GM12878 (cell line): ENCODE measurements around the gene ATP2C2. TPM values are rescaled to one million over a fixed set of nuclear protein-coding genes. Genes with fewer than 3 reads are reported as not detected.

Source experiments
- ATAC-seq: fragments of 200-7000 bp; cut with Tn5 transposase; 3 replicates; pipeline ENCODE4 v1.9.1; 2020; ENCODE audit warnings: mild to moderate bottlenecking, moderate library complexity
- BruUV-seq: library from RNA; stranded (reverse); fragments of 400-500 nt; replicated peaks from 2 replicates; lab custom pipeline; 2021; lab: Mats Ljungman, UMichigan
- CTCF ChIA-PET: fragments of 300-600 bp; sonication (Branson Sonifier 250); formaldehyde crosslinking; extraction: SDS; loops from one replicate; lab custom pipeline; 2021; ENCODE audit warnings: inconsistent platforms; lab: Yijun Ruan, JAX
- POLR2A ChIA-PET: fragments of 350-600 bp; formaldehyde crosslinking; extraction: SDS; loops from one replicate; lab custom pipeline; 2021; ENCODE audit warnings: inconsistent platforms; lab: Charles Lee
- RAD21 ChIA-PET: fragments of 300-600 bp; sonication (Branson Sonifier 250); formaldehyde crosslinking; loops from one replicate; lab custom pipeline; 2023; ENCODE audit warnings: antibody characterized with exemption; ENCODE audit not compliant: unreplicated experiment; lab: Charles Lee
- SMC1A ChIA-PET: fragments of 300-600 bp; sonication (Branson Sonifier 250); formaldehyde crosslinking; loops from one replicate; lab custom pipeline; 2023; ENCODE audit not compliant: unreplicated experiment, uncharacterized antibody; lab: Charles Lee
- DNase-seq: peaks from one replicate; pipeline ENCODE4 v3.0.0-alpha.2; 2011; ENCODE audit warnings: low read depth, low spot score
- FAIRE-seq: peaks from 3 replicates; lab custom pipeline; 2011; peaks lifted over from hg19 to GRCh38; lab: Jason Lieb, UNC
- H2AFZ ChIP-seq: 2 replicates; pipeline ENCODE4 v1.6.0; 2011; ENCODE audit warnings: low read depth, low read length, control low read depth; ENCODE audit not compliant: control insufficient read depth
- H3K27ac ChIP-seq: 2 replicates; pipeline ENCODE4 v1.5.1; 2011; ENCODE audit warnings: control low read depth; ENCODE audit not compliant: control insufficient read depth, insufficient read depth
- H3K27me3 ChIP-seq, 2 experiments: replicated peaks in 1 of 2; 2 replicates each; pipeline versions ENCODE4 v1.6.0 to v1.6.1; 2011; ENCODE audit warnings: low read length in 1 of 2; ENCODE audit not compliant: control insufficient read depth in 2 of 2, insufficient read depth in 2 of 2
- H3K36me3 ChIP-seq, 2 experiments: 2 replicates each; pipeline ENCODE4 v1.5.1; 2011; ENCODE audit warnings: low read length in 1 of 2; ENCODE audit not compliant: control insufficient read depth in 2 of 2, insufficient read depth in 2 of 2
- H3K4me1 ChIP-seq: 2 replicates; pipeline ENCODE4 v1.6.1; 2011; ENCODE audit warnings: mild to moderate bottlenecking, low read length, moderate library complexity, mixed read lengths; ENCODE audit not compliant: control insufficient read depth, insufficient read depth
- H3K4me2 ChIP-seq: 2 replicates; pipeline ENCODE4 v1.6.0; 2011; ENCODE audit warnings: control low read depth; ENCODE audit not compliant: control insufficient read depth, insufficient read depth
- H3K4me3 ChIP-seq: fragments of 200-600 bp; sonication (generic); 2 replicates; pipeline ENCODE4 v1.5.1; 2016
- H3K79me2 ChIP-seq: 2 replicates; pipeline ENCODE4 v1.6.0; 2011; ENCODE audit warnings: low read length; ENCODE audit not compliant: control insufficient read depth, insufficient read depth
- H3K9ac ChIP-seq: 2 replicates; pipeline ENCODE4 v1.8.0; 2011; ENCODE audit warnings: low read length, control low read depth, mixed read lengths; ENCODE audit not compliant: control insufficient read depth, insufficient read depth
- H3K9me3 ChIP-seq: replicated peaks from 3 replicates; pipeline ENCODE4 v1.5.1; 2011; ENCODE audit warnings: mild to moderate bottlenecking, low read length; ENCODE audit not compliant: control insufficient read depth, insufficient read depth
- H4K20me1 ChIP-seq: 2 replicates; pipeline ENCODE4 v1.6.0; 2011; ENCODE audit not compliant: control insufficient read depth, insufficient read depth
- KAT2A ChIP-seq: conservative IDR thresholded peaks from 2 replicates; pipeline ENCODE4 v1.6.1; 2011; ENCODE audit warnings: low read depth, low read length; ENCODE audit not compliant: control insufficient read depth
- MLLT1 ChIP-seq: fragments of 450-650 bp; IDR thresholded peaks from 2 replicates; pipeline ENCODE4 v1.6.1; 2016; ENCODE audit warnings: mild to moderate bottlenecking
- WGBS: methylation state at CpG from one replicate; pipeline ENCODE4 v1.1.6; 2016; ENCODE audit warnings: low lambda C conversion rate; ENCODE audit not compliant: insufficient replicate concordance, insufficient coverage; ENCODE audit errors: missing lambda C conversion rate; 5-methylcytosine and 5-hydroxymethylcytosine counted together
- in situ Hi-C: fragments of 300-500 bp; cut with MboI; formaldehyde crosslinking; loops from 9 replicates; pipeline ENCODE4 v1.14.3; 2018; ENCODE audit warnings: mixed read lengths
- intact Hi-C: fragments of 100-400 bp; cut with micrococcal nuclease; formaldehyde crosslinking; loops from one replicate; pipeline ENCODE4 v1.14.2; 2022; ENCODE audit not compliant: unreplicated experiment
- polyA plus RNA-seq, 11 experiments: library from polyadenylated mRNA; depleted of rRNA in 4 of 11; unstranded in 6 of 11; stranded (reverse) in 5 of 11; fragments of >200 nt; fragmentation: Nextera tagmentation in 4 of 11; fragmentation: Illumina TruSeq in 1 of 11; extraction: Ambion mirVana in 4 of 11; extraction: Trizol in 1 of 11; gene quantifications; 1 replicate in 1 of 11; 2 replicates in 10 of 11; pipeline versions ENCODE4 v1.2.1 to v1.2.3, GENCODE V29; 2011 to 2016; ENCODE audit warnings: inconsistent platforms in 2 of 11, missing spikeins in 2 of 11, low read depth in 1 of 11
- total RNA-seq, 4 experiments: library from RNA; depleted of rRNA in 3 of 4; stranded (reverse); fragments of >200 nt in 3 of 4; fragmentation: Illumina TruSeq in 1 of 4; extraction: Trizol in 1 of 4; gene quantifications; 2 replicates each; pipeline versions ENCODE4 v1.2.1 to v1.2.3, GENCODE V29; 2013 to 2021

The ATP2C2 gene
- total and polyA plus RNA-seq, 10 of the 15 experiments (the other 5 are each of a cell fraction or from before 2014, with no cell fraction given), result 0.05 to 0.19 TPM; not detected in 8

- SMC1A ChIA-PET, result interaction anchor here (0.7 to 6.0 kb wide), 11 partner anchors 9 to 233 kb away, joined by 3 to 47 read pairs (median 4); no protein-coding TSS in a partner anchor
Measured at GRCh38 chr16:84505249-84506187, 137.2 kb downstream of the ATP2C2 start.

More at GRCh38 chr16:84505249-84506187, 137.2 kb downstream of the ATP2C2 start:
- peak overlapping the region; percentile 82 for H3K27ac ChIP-seq
- FAIRE-seq (no peak), ATAC-seq (peak; percentile 2; the same call in 2 of the 3 replicates), DNase-seq (no peak)
- ChIA-PET RAD21 (interaction anchor here (0.6 to 6.2 kb wide), 22 partner anchors 10 to 548 kb away, joined by 3 to 43 read pairs (median 3); partner anchors contain the start of genes COTL1 and TAF1C), POLR2A (interaction anchor here (0.5 to 1.6 kb wide), 14 partner anchors 10 to 548 kb away, joined by 3 to 5 read pairs (median 3); partner anchors contain the start of gene KLHL36), CTCF (interaction anchor here (0.7 to 11.6 kb wide), 40 partner anchors 8 to 719 kb away, joined by 3 to 299 read pairs (median 4); partner anchors contain the start of genes COTL1, DNAAF1, HSDL1 and TAF1C)
- no peaks in the 10 kb centered on the region for H3K36me3 ChIP-seq
- peaks cover 50% of the 10 kb centered on the region for H3K4me1 ChIP-seq
- peak overlapping the region; percentile 81 for H3K9ac ChIP-seq
- H3K4me2 ChIP-seq, result peak overlapping the region; percentile 98
- peak overlapping the region; percentile 88 for H3K4me3 ChIP-seq
- peaks cover 15% of the 10 kb centered on the region for H3K79me2 ChIP-seq
- TF ChIP-seq MLLT1, result peak; percentile 81; the same call in 1 of the 2 replicates
- TF ChIP-seq KAT2A, result no peak
- in situ Hi-C loops, result loop anchor here (5.0 to 25.0 kb wide), 2 partner anchors 457 to 722 kb away; no protein-coding TSS in a partner anchor
- WGBS, result 17% methylated on average over 33 of the region's 33 CpGs
- intact Hi-C loops, result loop anchor here (1.0 to 10.0 kb wide), 2 partner anchors 228 to 551 kb away; partner anchors contain the start of gene OSGIN1
- no peaks in the 10 kb centered on the region for H4K20me1 ChIP-seq
- no peaks in the 10 kb centered on the region for H3K9me3 ChIP-seq
- no TSS peak for BruUV-seq
- H2AFZ ChIP-seq, result peak overlapping the region; percentile 80
- H3K27me3 ChIP-seq, result no peaks in the 10 kb centered on the region
